GM18499 (cell line): ENCODE data around the gene CCDC137.

ENCODE experiments used
- ATAC-seq: cut with Tn5 transposase; IDR thresholded peaks from one replicate; pipeline ENCODE4 v1.9.1; 2021; ENCODE audit warnings: moderate number of reproducible peaks; ENCODE audit not compliant: insufficient read depth, unreplicated experiment

The CCDC137 gene

GRCh38 chr17:81713556-81714411 is 47.2 kb downstream of the CCDC137 start:
- ATAC-seq: no peak

GRCh38 chr17:81714412-81715106 is 48.0 kb downstream of the CCDC137 start:
- ATAC-seq: no peak

DNA sequence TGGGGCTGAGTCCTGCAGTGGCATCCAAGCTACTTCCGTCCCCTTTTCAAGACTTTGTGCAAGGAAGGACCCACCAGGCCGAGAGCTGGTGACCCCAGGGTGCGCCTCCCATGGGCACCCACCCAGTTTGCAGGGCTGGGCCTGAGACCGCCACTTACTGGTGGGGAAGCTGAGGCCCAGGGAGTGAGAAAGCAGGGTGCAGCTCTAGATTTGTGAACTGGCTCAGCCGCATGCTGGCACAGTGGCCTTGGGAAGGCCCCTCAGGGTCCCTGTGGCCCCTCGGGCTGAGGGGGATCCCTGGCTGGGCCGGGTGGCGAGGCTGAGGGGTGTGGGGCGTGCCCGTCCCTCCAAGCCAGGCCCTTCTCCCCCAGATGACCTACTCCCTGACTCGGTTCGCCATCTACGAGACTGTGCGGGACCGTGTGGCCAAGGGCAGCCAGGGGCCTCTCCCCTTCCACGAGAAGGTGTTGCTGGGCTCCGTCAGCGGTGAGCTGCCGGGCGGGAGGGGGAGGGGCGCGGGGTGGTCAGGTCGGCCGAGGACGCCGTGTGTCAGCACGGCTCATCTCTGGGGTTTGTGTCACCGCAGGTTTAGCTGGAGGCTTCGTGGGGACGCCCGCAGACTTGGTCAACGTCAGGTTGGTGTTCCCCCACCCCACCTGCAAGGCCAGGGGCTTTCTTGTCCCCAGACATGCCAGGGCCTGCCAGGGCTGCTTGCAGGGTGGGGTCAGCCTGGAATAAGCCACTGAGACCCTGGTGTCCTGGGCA is 48.8 kb downstream of the CCDC137 start:
- ATAC-seq: no peak

DNA sequence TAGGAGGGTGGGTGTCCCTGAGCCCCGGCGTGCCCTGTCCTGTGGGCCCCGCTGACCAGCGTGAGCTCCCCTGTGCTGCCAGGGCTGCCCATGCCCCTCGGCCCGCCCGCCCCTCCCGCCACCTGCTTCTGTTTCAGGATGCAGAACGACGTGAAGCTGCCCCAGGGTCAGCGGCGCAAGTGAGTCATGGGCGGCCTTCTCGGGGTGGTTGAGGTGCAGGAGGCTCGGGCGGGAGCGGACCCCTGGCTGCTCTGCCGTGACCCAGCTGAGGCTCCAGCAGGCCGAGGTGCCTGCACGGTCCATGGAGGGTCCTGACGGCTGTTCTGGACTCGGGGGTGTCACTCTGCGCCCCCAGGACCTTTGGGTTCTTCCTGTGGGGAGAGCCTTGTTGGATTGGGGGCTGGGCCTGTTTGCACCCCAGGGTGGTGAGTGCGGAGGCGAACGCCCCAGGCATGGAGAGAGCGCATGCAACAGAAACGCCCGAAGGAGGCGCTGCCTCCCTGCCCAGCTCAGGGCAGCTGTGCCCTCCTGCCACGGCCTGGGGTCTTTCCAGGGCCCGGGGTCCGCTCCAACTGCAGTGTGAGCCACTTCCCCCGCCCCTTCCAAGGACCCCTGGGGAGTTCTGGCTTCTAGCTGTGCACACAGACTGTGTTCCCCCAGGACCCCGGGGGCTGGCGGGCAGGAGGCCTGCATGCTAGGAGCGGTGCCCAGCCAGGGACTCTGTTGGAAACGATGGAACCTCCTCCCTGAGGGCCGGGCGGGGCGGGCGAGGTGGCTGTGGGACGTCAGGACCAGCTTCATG is 49.5 kb downstream of the CCDC137 start:
- ATAC-seq: no peak

DNA sequence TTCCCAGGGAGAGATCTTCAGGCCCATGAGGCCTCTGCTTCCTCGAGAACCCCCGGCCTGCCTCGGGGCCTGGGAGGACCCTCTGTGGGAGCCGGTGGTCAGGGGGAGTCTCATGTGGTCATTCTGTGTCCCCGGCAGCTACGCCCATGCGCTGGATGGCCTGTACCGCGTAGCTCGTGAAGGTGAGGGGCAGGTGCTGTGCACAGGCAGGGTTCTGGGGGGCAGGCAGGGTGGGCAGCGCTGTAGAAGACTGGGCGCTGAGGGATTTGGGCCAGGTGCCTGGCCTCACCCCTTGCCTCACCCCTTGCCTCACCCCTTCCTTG is 50.1 kb downstream of the CCDC137 start:
- ATAC-seq: no peak

GRCh38 chr17:81717049-81717765 is 50.7 kb downstream of the CCDC137 start:
- ATAC-seq: no peak

DNA sequence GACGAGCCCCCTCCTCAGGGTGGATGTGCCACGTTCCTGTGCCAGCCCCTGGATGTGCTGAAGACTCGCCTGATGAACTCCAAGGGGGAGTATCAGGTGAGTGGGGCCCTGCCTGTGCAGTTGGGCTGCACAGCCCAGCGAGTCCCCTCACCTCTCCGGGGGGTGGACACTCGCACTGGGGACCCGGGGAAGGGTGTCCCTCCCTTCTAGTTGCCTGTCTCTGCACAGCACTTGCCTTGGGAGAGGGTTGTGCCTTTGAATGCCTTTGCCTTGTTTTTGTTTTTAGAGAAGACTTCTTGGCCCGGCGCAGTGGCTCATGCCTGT is 51.2 kb downstream of the CCDC137 start:
- no peak for ATAC-seq

DNA sequence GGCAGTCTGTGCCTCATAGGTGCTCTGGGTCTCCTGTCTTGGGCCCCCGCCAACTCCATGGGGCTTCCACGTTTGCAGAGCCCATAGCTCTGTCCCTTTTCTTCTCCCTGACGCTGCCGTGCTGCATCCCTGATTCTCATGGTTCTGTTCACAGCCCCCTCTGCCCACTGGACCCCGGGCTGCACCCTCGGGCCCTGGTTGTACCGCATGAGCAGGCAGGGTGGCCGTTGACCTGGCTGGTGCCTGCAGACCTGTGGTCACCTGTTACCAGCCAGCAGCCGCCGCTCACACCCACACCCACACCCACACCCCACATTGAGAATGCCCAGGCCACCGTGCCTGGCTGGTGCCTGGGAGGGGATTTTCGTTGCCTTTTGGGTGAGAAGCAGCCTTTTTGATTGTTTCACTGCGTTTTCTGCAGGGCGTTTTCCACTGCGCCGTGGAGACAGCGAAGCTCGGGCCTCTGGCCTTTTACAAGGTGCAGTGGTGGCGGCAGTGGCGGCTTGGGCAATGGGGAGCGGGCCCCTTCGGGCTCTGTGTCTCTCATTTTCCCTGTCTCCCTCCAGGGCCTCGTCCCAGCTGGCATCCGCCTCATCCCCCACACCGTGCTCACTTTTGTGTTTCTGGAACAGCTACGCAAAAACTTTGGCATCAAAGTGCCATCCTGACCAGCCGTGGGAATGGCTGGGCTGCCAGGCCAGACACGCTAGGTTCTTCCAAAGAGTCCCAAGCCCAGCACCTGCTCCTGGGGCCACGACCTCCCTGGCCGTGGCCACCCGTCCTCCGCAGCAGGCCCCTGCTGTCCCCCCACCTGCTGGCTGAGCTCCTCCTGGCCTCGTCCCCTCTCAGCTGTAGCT is 53.1 kb downstream of the CCDC137 start:
- ATAC-seq: no peak

DNA sequence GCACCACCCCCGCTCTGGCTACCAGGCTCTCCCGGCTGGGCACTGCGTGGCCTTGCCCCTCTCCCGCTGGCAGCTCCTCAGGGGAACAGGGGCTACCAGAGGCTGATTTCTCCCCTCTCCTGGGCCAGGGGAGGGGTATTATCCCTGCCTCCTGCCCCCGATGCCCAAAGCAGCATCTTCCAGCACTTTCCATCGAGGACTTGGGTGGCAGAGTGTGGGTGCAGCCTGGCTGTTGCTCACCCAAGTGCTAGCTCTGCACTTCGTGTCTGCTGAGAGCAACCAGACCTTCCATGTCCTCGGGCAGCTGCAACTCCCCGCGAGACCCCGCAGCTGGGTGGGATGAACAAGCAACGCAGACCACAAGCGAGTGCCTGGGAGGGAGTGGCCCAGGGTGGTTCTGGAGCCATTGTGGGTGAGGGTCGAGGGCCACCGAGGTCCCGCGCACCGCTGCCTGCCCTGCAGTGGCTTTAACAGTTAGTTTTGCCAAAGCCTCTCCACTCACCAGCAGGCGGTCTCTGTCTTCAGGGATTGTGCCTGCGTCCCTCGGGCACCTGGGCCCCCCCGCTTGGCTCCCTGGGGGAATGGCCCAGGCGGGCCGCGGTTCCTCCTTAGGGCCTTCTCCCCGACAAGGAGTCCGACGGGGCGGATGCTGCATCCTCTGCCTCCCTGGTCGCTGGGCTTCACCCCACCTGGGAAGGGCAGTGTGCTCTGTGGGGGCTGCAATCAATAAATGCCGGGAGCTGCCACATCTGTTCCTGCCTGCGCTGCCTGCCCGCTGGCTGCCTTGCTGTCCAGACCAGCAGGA is 53.9 kb downstream of the CCDC137 start:
- no peak for ATAC-seq

- ATAC-seq: no peak
These were observed 55.9 kb downstream of the CCDC137 start for GRCh38 chr17:81722184-81723120.
